DND-41 (cell line): ENCODE results near the gene AKT1.

Experiments used
- EZH2 ChIP-seq: IDR thresholded peaks from 3 replicates; pipeline ENCODE4 v1.6.1; 2012; ENCODE audit warnings: borderline replicate concordance, low read depth, mild to moderate bottlenecking, moderate library complexity, low read length, inconsistent platforms; ENCODE audit not compliant: severe bottlenecking
- TF ChIP-seq, protein P1 (sequence below): IDR thresholded peaks from 2 replicates; pipeline ENCODE4 v1.5.1; 2012; ENCODE audit warnings: borderline replicate concordance, low read length, moderate library complexity, mild to moderate bottlenecking; ENCODE audit not compliant: poor library complexity, severe bottlenecking; ENCODE audit errors: extremely low read depth

DNA sequence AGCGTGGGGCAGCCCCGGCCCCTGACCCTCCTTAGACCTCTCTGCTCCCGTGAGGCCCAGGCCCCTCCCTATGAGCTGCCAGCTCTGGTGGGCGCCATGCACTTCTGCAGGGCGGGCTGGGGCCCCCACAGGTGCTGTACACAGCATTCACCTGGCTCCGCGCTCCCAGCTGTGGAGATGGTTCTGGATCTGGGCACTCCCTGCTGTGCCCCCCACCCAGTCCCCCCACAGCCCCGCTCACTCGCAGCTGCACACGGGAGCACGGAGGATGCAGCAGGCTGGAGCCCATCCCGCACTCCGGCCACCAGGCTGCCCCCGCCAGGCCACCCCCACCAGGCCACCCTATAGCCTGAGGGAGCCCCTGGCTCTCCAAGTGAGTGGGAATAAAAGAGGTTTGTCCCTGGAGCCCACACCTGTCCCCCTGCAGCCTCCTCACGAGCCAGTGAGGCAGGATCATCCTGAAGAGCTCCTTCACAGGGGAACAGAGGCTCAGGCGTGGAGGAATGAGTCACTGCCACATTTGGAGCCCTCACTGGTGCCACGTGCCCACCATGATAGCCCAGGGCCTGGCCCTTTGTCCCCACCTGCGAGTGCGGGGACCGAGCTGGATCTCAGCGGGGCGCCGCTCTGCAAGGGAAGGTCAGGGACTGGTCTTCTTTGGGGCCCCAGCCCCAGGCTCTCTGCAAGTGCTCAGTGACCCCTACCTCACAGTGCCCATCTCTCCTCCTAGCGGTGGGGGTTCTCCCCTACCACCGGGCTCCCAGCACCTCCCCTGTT is 69.6 kb downstream of the AKT1 start:
- no peak for TF ChIP-seq EZH2
- TF ChIP-seq, protein P1, sequence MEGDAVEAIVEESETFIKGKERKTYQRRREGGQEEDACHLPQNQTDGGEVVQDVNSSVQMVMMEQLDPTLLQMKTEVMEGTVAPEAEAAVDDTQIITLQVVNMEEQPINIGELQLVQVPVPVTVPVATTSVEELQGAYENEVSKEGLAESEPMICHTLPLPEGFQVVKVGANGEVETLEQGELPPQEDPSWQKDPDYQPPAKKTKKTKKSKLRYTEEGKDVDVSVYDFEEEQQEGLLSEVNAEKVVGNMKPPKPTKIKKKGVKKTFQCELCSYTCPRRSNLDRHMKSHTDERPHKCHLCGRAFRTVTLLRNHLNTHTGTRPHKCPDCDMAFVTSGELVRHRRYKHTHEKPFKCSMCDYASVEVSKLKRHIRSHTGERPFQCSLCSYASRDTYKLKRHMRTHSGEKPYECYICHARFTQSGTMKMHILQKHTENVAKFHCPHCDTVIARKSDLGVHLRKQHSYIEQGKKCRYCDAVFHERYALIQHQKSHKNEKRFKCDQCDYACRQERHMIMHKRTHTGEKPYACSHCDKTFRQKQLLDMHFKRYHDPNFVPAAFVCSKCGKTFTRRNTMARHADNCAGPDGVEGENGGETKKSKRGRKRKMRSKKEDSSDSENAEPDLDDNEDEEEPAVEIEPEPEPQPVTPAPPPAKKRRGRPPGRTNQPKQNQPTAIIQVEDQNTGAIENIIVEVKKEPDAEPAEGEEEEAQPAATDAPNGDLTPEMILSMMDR, result no peak
